Measurements from ENCODE around the gene PCNX2. TPM values are rescaled to one million over a fixed set of nuclear protein-coding genes. Genes with fewer than 3 reads are reported as not detected.

The PCNX2 gene
- total RNA-seq, 1 experiment from 2014 or later: 50.8 TPM

- H3K27me3 Mint-ChIP-seq (ENCODE audit: low read depth): peaks cover 4% of the 10 kb centered on the region; the same call in 1 of the 2 replicates
- ATAC-seq: no peak
- no peak overlapping the region for H3K4me3 Mint-ChIP-seq
- peaks cover 33% of the 10 kb centered on the region for H3K9me3 Mint-ChIP-seq
- no peak overlapping the region for H3K27ac Mint-ChIP-seq
- POLR2A ChIA-PET: no interaction called here
- H3K4me1 Mint-ChIP-seq: no peaks in the 10 kb centered on the region
- CTCF ChIA-PET: no interaction called here
- peaks cover 61% of the 10 kb centered on the region for H3K36me3 Mint-ChIP-seq
- DNase-seq (ENCODE audit: low spot score): no peak
- no peak for TF ChIP-seq MXD4 (CRISPR knock-in tag; IDR thresholded peaks at IDR 0.05; ENCODE audit: borderline replicate concordance)
These were observed 304.3 kb downstream of the PCNX2 start for GRCh38 chr1:232991238-232991637.

GRCh38 chr1:232990176-232991128 is 305.1 kb downstream of the PCNX2 start:
- Mint-ChIP-seq H3K4me3 (no peak overlapping the region), H3K4me1 (no peaks in the 10 kb centered on the region), H3K36me3 (peaks cover 54% of the 10 kb centered on the region), H3K27me3 (ENCODE audit: low read depth) (peaks cover 4% of the 10 kb centered on the region; the same call in 1 of the 2 replicates), H3K9me3 (peaks cover 33% of the 10 kb centered on the region), H3K27ac (no peak overlapping the region)
- DNase-seq (ENCODE audit: low spot score) (no peak), ATAC-seq (no peak)
- CTCF ChIA-PET: no interaction called here
- TF ChIP-seq ZNF396 (CRISPR knock-in tag; IDR thresholded peaks at IDR 0.05; ENCODE audit: borderline replicate concordance) (no peak), HMGXB4 (CRISPR knock-in tag; IDR thresholded peaks at IDR 0.05) (no peak), PRRX2 (CRISPR knock-in tag; IDR thresholded peaks at IDR 0.05) (no peak), TEAD4 (CRISPR knock-in tag; IDR thresholded peaks at IDR 0.05) (no peak), ZNF671 (CRISPR knock-in tag; IDR thresholded peaks at IDR 0.05) (no peak), ZNF317 (CRISPR knock-in tag; IDR thresholded peaks at IDR 0.05; ENCODE audit: borderline replicate concordance, low read depth) (no peak), ZNF512 (CRISPR knock-in tag; IDR thresholded peaks at IDR 0.05; ENCODE audit: borderline replicate concordance) (no peak), NFATC4 (CRISPR knock-in tag; IDR thresholded peaks at IDR 0.05) (no peak), KAT7 (CRISPR knock-in tag; IDR thresholded peaks at IDR 0.05; ENCODE audit: borderline replicate concordance) (no peak), CREM (CRISPR knock-in tag; IDR thresholded peaks at IDR 0.05) (no peak), RELA (CRISPR knock-in tag; IDR thresholded peaks at IDR 0.05; ENCODE audit: borderline replicate concordance) (no peak), GABPB1 (CRISPR knock-in tag; IDR thresholded peaks at IDR 0.05) (no peak), AFF4 (CRISPR knock-in tag; IDR thresholded peaks at IDR 0.05; ENCODE audit: borderline replicate concordance) (no peak)
- POLR2A ChIA-PET: no interaction called here

Data from WTC11 (cell line).